T-helper 1 cell treated with Interleukin-12 subunit alpha and Interleukin-12 subunit beta and Interleukin-4 antibody, amounts not matched to agents 30 μg/mL and 1 μg/mL, for 36 hours (primary cell): ENCODE measurements around the gene PPFIBP1.

Experiments
- H3K27ac Mint-ChIP-seq: one replicate; pipeline ENCODE4 v1.8.0; 2021; ENCODE audit warnings: mild to moderate bottlenecking, mixed read lengths
- H3K27me3 Mint-ChIP-seq: one replicate; pipeline ENCODE4 v1.8.0; 2021; ENCODE audit warnings: low read depth, mixed read lengths
- H3K36me3 Mint-ChIP-seq: one replicate; pipeline ENCODE4 v1.8.0; 2021; ENCODE audit warnings: low read depth, mixed read lengths
- H3K4me1 Mint-ChIP-seq: one replicate; pipeline ENCODE4 v1.8.0; 2021; ENCODE audit warnings: low read depth, mixed read lengths
- H3K4me3 Mint-ChIP-seq: one replicate; pipeline ENCODE4 v1.8.0; 2021; ENCODE audit warnings: mild to moderate bottlenecking, moderate library complexity, mixed read lengths
- H3K9me3 Mint-ChIP-seq: one replicate; pipeline ENCODE4 v1.8.0; 2021; ENCODE audit warnings: mixed read lengths

PPFIBP1 gene

GRCh38 chr12:27523305-27523641, 733 bp upstream of the PPFIBP1 start:
- H3K4me3 Mint-ChIP-seq = peak overlapping the region; percentile 93
- peaks cover 6% of the 10 kb centered on the region for H3K36me3 Mint-ChIP-seq
- peaks cover 25% of the 10 kb centered on the region for H3K27me3 Mint-ChIP-seq
- peak overlapping the region; percentile 86 for H3K27ac Mint-ChIP-seq
- H3K4me1 Mint-ChIP-seq = peaks cover 28% of the 10 kb centered on the region
- no peaks in the 10 kb centered on the region for H3K9me3 Mint-ChIP-seq

- Mint-ChIP-seq H3K36me3 (peaks cover 10% of the 10 kb centered on the region), H3K4me3 (peak overlapping the region; percentile 93), H3K4me1 (peaks cover 34% of the 10 kb centered on the region), H3K27ac (no peak overlapping the region), H3K9me3 (no peaks in the 10 kb centered on the region), H3K27me3 (peaks cover 22% of the 10 kb centered on the region)
Measured at GRCh38 chr12:27524494-27524835, 459 bp downstream of the PPFIBP1 start.

GRCh38 chr12:27524839-27525753, 1.1 kb downstream of the PPFIBP1 start:
- H3K27me3 Mint-ChIP-seq = peaks cover 17% of the 10 kb centered on the region
- H3K36me3 Mint-ChIP-seq = peaks cover 10% of the 10 kb centered on the region
- peaks cover 37% of the 10 kb centered on the region for H3K4me1 Mint-ChIP-seq
- H3K27ac Mint-ChIP-seq = peak overlapping the region; percentile 7
- H3K9me3 Mint-ChIP-seq = no peaks in the 10 kb centered on the region
- H3K4me3 Mint-ChIP-seq = peak overlapping the region; percentile 93

GRCh38 chr12:27527512-27527911, 3.5 kb downstream of the PPFIBP1 start:
- H3K4me3 Mint-ChIP-seq = no peak overlapping the region
- H3K36me3 Mint-ChIP-seq = peaks cover 10% of the 10 kb centered on the region
- no peak overlapping the region for H3K27ac Mint-ChIP-seq
- no peaks in the 10 kb centered on the region for H3K9me3 Mint-ChIP-seq
- H3K4me1 Mint-ChIP-seq = peaks cover 33% of the 10 kb centered on the region
- peaks cover 11% of the 10 kb centered on the region for H3K27me3 Mint-ChIP-seq

- Mint-ChIP-seq H3K4me3 (no peak overlapping the region), H3K36me3 (peaks cover 10% of the 10 kb centered on the region), H3K9me3 (no peaks in the 10 kb centered on the region), H3K27me3 (peaks cover 15% of the 10 kb centered on the region), H3K27ac (no peak overlapping the region), H3K4me1 (peaks cover 32% of the 10 kb centered on the region)
Measured at GRCh38 chr12:27528788-27529187, 4.8 kb downstream of the PPFIBP1 start.

- no peak overlapping the region for H3K4me3 Mint-ChIP-seq
- H3K27ac Mint-ChIP-seq = no peak overlapping the region
- peaks cover 10% of the 10 kb centered on the region for H3K36me3 Mint-ChIP-seq
- peaks cover 39% of the 10 kb centered on the region for H3K4me1 Mint-ChIP-seq
- H3K27me3 Mint-ChIP-seq = peaks cover 11% of the 10 kb centered on the region
- no peaks in the 10 kb centered on the region for H3K9me3 Mint-ChIP-seq
Measured at GRCh38 chr12:27530157-27530922, 6.3 kb downstream of the PPFIBP1 start.

GRCh38 chr12:27531896-27532295, 7.9 kb downstream of the PPFIBP1 start:
- Mint-ChIP-seq H3K4me3 (no peak overlapping the region), H3K27me3 (peaks cover 5% of the 10 kb centered on the region), H3K9me3 (no peaks in the 10 kb centered on the region), H3K36me3 (peaks cover 10% of the 10 kb centered on the region), H3K4me1 (peaks cover 33% of the 10 kb centered on the region), H3K27ac (no peak overlapping the region)

- Mint-ChIP-seq H3K36me3 (peaks cover 8% of the 10 kb centered on the region), H3K27ac (peak overlapping the region; percentile 46), H3K4me1 (peaks cover 39% of the 10 kb centered on the region), H3K4me3 (peak overlapping the region; percentile 6), H3K9me3 (no peaks in the 10 kb centered on the region), H3K27me3 (peaks cover 5% of the 10 kb centered on the region)
Measured at GRCh38 chr12:27534060-27534764, 10.2 kb downstream of the PPFIBP1 start.

GRCh38 chr12:27534765-27535161, 10.8 kb downstream of the PPFIBP1 start:
- Mint-ChIP-seq H3K36me3 (peaks cover 8% of the 10 kb centered on the region), H3K27ac (peak overlapping the region; percentile 46), H3K9me3 (no peaks in the 10 kb centered on the region), H3K4me1 (peaks cover 40% of the 10 kb centered on the region), H3K4me3 (peak overlapping the region; percentile 6), H3K27me3 (peaks cover 5% of the 10 kb centered on the region)

GRCh38 chr12:27535318-27535717, 11.3 kb downstream of the PPFIBP1 start:
- no peaks in the 10 kb centered on the region for H3K9me3 Mint-ChIP-seq
- no peak overlapping the region for H3K4me3 Mint-ChIP-seq
- peaks cover 38% of the 10 kb centered on the region for H3K4me1 Mint-ChIP-seq

GRCh38 chr12:27537855-27538675, 14.1 kb downstream of the PPFIBP1 start:
- Mint-ChIP-seq H3K27ac (no peak overlapping the region), H3K4me1 (peaks cover 35% of the 10 kb centered on the region), H3K4me3 (no peak overlapping the region), H3K9me3 (no peaks in the 10 kb centered on the region), H3K27me3 (peaks cover 5% of the 10 kb centered on the region), H3K36me3 (peaks cover 8% of the 10 kb centered on the region)

More at GRCh38 chr12:27535318-27535717, 11.3 kb downstream of the PPFIBP1 start:
- no peak overlapping the region for H3K27ac Mint-ChIP-seq
- peaks cover 8% of the 10 kb centered on the region for H3K36me3 Mint-ChIP-seq
- peaks cover 5% of the 10 kb centered on the region for H3K27me3 Mint-ChIP-seq

GRCh38 chr12:27539191-27539631, 15.2 kb downstream of the PPFIBP1 start:
- Mint-ChIP-seq H3K4me3 (no peak overlapping the region), H3K4me1 (peaks cover 26% of the 10 kb centered on the region), H3K27me3 (no peaks in the 10 kb centered on the region), H3K9me3 (no peaks in the 10 kb centered on the region), H3K27ac (no peak overlapping the region), H3K36me3 (peaks cover 10% of the 10 kb centered on the region)

GRCh38 chr12:27541031-27541719, 17.2 kb downstream of the PPFIBP1 start:
- no peaks in the 10 kb centered on the region for H3K9me3 Mint-ChIP-seq
- no peak overlapping the region for H3K4me3 Mint-ChIP-seq
- peaks cover 13% of the 10 kb centered on the region for H3K36me3 Mint-ChIP-seq
- no peak overlapping the region for H3K27ac Mint-ChIP-seq
- H3K27me3 Mint-ChIP-seq = no peaks in the 10 kb centered on the region
- peaks cover 19% of the 10 kb centered on the region for H3K4me1 Mint-ChIP-seq
